IMR-90 (cell line): Measurements from ENCODE around the gene ADGRD1. TPM values are rescaled to one million over a fixed set of nuclear protein-coding genes. Genes with fewer than 3 reads are reported as not detected.

Experiments
- ATAC-seq: fragments of 200-7000 bp; cut with Tn5 transposase; 2 replicates; pipeline ENCODE4 v1.9.1; 2020; ENCODE audit warnings: low read depth, mild to moderate bottlenecking, moderate library complexity
- BruUV-seq: library from RNA; stranded (reverse); fragments of 400-500 nt; replicated peaks from 2 replicates; lab custom pipeline; 2021; lab: Mats Ljungman, UMichigan
- CTCF ChIA-PET: fragments of 300-600 bp; formaldehyde crosslinking; extraction: SDS; loops from one replicate; lab custom pipeline; 2021; ENCODE audit warnings: antibody characterized with exemption; lab: Yijun Ruan, JAX
- POLR2A ChIA-PET: fragments of 300-600 bp; sonication (Branson Sonifier 250); formaldehyde crosslinking; loops from one replicate; lab custom pipeline; 2022; ENCODE audit warnings: antibody characterized with exemption; ENCODE audit not compliant: unreplicated experiment; lab: Charles Lee
- DNase-seq: peaks from one replicate; pipeline ENCODE4 v3.0.0; 2013
- H2AFZ ChIP-seq: replicated peaks from 2 replicates; pipeline ENCODE3; 2013; ENCODE audit warnings: low read length, mild to moderate bottlenecking; ENCODE audit not compliant: poor library complexity
- H2AK5ac ChIP-seq: 2 replicates; pipeline ENCODE4 v1.6.1; 2013; ENCODE audit warnings: low read depth, low read length, inconsistent platforms
- H2AK9ac ChIP-seq: replicated peaks from 2 replicates; pipeline ENCODE3; 2013; ENCODE audit warnings: mild to moderate bottlenecking, low read depth, low read length, moderate library complexity; ENCODE audit not compliant: poor library complexity
- H2BK120ac ChIP-seq: 2 replicates; pipeline ENCODE4 v1.6.1; 2013; ENCODE audit warnings: low read depth, low read length, inconsistent platforms
- H2BK15ac ChIP-seq: 3 replicates; pipeline ENCODE4 v1.6.1; 2013; ENCODE audit warnings: low read depth, low read length, inconsistent platforms
- H2BK20ac ChIP-seq: 2 replicates; pipeline ENCODE4 v1.6.1; 2013; ENCODE audit warnings: low read depth, mild to moderate bottlenecking, inconsistent platforms, low read length, moderate library complexity
- H2BK5ac ChIP-seq: 2 replicates; pipeline ENCODE4 v1.6.1; 2013; ENCODE audit warnings: mild to moderate bottlenecking, low read depth, low read length, inconsistent platforms; ENCODE audit not compliant: poor library complexity, severe bottlenecking
- H3K14ac ChIP-seq: replicated peaks from 2 replicates; pipeline ENCODE4 v1.6.1; 2013; ENCODE audit warnings: low read depth, low read length, inconsistent platforms
- H3K18ac ChIP-seq: 2 replicates; pipeline ENCODE4 v1.6.1; 2013; ENCODE audit warnings: low read depth, low read length, control low read depth
- H3K23ac ChIP-seq: 2 replicates; pipeline ENCODE4 v1.6.1; 2013; ENCODE audit warnings: low read depth, low read length, inconsistent platforms
- H3K27ac ChIP-seq: 2 replicates; pipeline ENCODE4 v1.5.1; 2013; ENCODE audit warnings: mild to moderate bottlenecking, control low read depth, low read length; ENCODE audit not compliant: insufficient read depth
- H3K27me3 ChIP-seq: 2 replicates; pipeline ENCODE4 v1.6.1; 2013; ENCODE audit warnings: low read length; ENCODE audit not compliant: control insufficient read depth, insufficient read depth
- H3K36me3 ChIP-seq: 2 replicates; pipeline ENCODE4 v1.6.1; 2013; ENCODE audit warnings: low read length, mixed read lengths; ENCODE audit not compliant: control insufficient read depth, insufficient read depth
- H3K4ac ChIP-seq: 2 replicates; pipeline ENCODE4 v1.6.1; 2013; ENCODE audit warnings: low read depth, low read length, inconsistent platforms
- H3K4me1 ChIP-seq: 2 replicates; pipeline ENCODE4 v1.6.1; 2013; ENCODE audit warnings: low read length, mixed read lengths; ENCODE audit not compliant: control insufficient read depth, insufficient read depth
- H3K4me2 ChIP-seq: 2 replicates; pipeline ENCODE4 v1.6.1; 2013; ENCODE audit warnings: low read depth, mild to moderate bottlenecking, control low read depth, low read length, moderate library complexity
- H3K4me3 ChIP-seq: 2 replicates; pipeline ENCODE4 v1.5.1; 2013; ENCODE audit warnings: low read depth, mild to moderate bottlenecking, control low read depth, low read length, moderate library complexity; ENCODE audit not compliant: insufficient read depth
- H3K56ac ChIP-seq: 2 replicates; pipeline ENCODE4 v1.6.1; 2013; ENCODE audit warnings: low read length, inconsistent platforms; ENCODE audit not compliant: insufficient read depth; ENCODE audit errors: extremely low read depth
- H3K79me1 ChIP-seq, 2 experiments: 2 replicates each; pipeline ENCODE4 v1.6.1; 2013; ENCODE audit warnings: low read length in 2 of 2, inconsistent platforms in 1 of 2, low read depth in 1 of 2
- H3K9ac ChIP-seq: 2 replicates; pipeline ENCODE4 v1.6.1; 2013; ENCODE audit warnings: low read depth, low read length, control low read depth
- H3K9me1 ChIP-seq: 2 replicates; pipeline ENCODE4 v1.6.1; 2013; ENCODE audit warnings: low read length, inconsistent platforms; ENCODE audit not compliant: insufficient read depth
- H3K9me3 ChIP-seq: 2 replicates; pipeline ENCODE4 v1.6.1; 2013; ENCODE audit warnings: low read length; ENCODE audit not compliant: control insufficient read depth, insufficient read depth
- H4K20me1 ChIP-seq: 2 replicates; pipeline ENCODE4 v1.6.1; 2013; ENCODE audit warnings: low read length, inconsistent platforms; ENCODE audit not compliant: insufficient read depth
- H4K5ac ChIP-seq: 2 replicates; pipeline ENCODE4 v1.6.1; 2013; ENCODE audit warnings: mild to moderate bottlenecking, low read depth, low read length, control low read depth
- H4K8ac ChIP-seq, 2 experiments: 2 replicates each; pipeline ENCODE4 v1.6.1; 2013; ENCODE audit warnings: low read depth in 2 of 2, low read length in 2 of 2, control low read depth in 1 of 2, inconsistent platforms in 1 of 2
- H4K91ac ChIP-seq: 2 replicates; pipeline ENCODE4 v1.6.1; 2013; ENCODE audit warnings: low read depth, low read length, inconsistent platforms; ENCODE audit not compliant: insufficient read depth
- NFE2L2 ChIP-seq: fragments of 150-350 bp; IDR thresholded peaks from 2 replicates; pipeline ENCODE4 v1.6.1; 2016; ENCODE audit warnings: low read depth, mild to moderate bottlenecking, low read length
- SMC3 ChIP-seq: fragments of 150-350 bp; IDR thresholded peaks from 2 replicates; pipeline ENCODE4 v1.6.1; 2016; ENCODE audit warnings: low read depth, mild to moderate bottlenecking, antibody characterized with exemption, low read length, moderate library complexity
- WGBS, 2 experiments: methylation state at CpG; one replicate each; pipeline versions ENCODE4 v1.1.5 to v1.1.7; 2013; ENCODE audit warnings: missing lambda C conversion rate in 2 of 2; ENCODE audit not compliant: insufficient read length in 1 of 2; ENCODE audit errors: extremely low coverage in 2 of 2; 5-methylcytosine and 5-hydroxymethylcytosine counted together
- dilution Hi-C: fragments of 300-500 bp; cut with HindIII; formaldehyde crosslinking; loops from one replicate; pipeline ENCODE4 v1.14.3; 2018; ENCODE audit warnings: low sequenced_read_pairs; ENCODE audit not compliant: unreplicated experiment
- in situ Hi-C: fragments of 300-500 bp; cut with MboI; formaldehyde crosslinking; loops from 3 replicates; pipeline ENCODE4 v1.14.3; 2019; ENCODE audit warnings: low sequenced_read_pairs, inconsistent platforms, mixed read lengths
- intact Hi-C: fragments of 100-400 bp; cut with micrococcal nuclease; formaldehyde crosslinking; loops from 2 replicates; pipeline ENCODE4 v1.10.0; 2022
- polyA plus RNA-seq, 3 experiments: library from polyadenylated mRNA; depleted of rRNA; stranded (reverse); fragments of >200 nt; gene quantifications; 2 replicates each; pipeline ENCODE4 v1.2.3, GENCODE V29; 2012; ENCODE audit warnings: low replicate concordance in 1 of 3
- total RNA-seq: library from RNA; depleted of rRNA; stranded (reverse); fragments of >200 nt; gene quantifications from 2 replicates; pipeline ENCODE4 v1.2.3, GENCODE V29; 2012

Gene ADGRD1
- total and polyA plus RNA-seq, 2 of the 4 experiments (the other 2 are of a cell fraction) = not detected

- Histone ChIP-seq H3K4me1 (no peaks in the 10 kb centered on the region), H3K4ac (no peak overlapping the region), H2BK20ac (no peak overlapping the region), H3K9ac (no peak overlapping the region), H2BK5ac (no peak overlapping the region), H3K4me2 (no peak overlapping the region), H3K9me1 (no peaks in the 10 kb centered on the region), H2AK5ac (no peak overlapping the region), H2AK9ac (no peak overlapping the region), H3K27ac (no peak overlapping the region), H3K79me1 (no peaks in the 10 kb centered on the region), H2BK120ac (no peak overlapping the region), H3K4me3 (no peak overlapping the region), H3K23ac (no peak overlapping the region), H3K18ac (no peak overlapping the region), H2AFZ (no peak overlapping the region), H3K27me3 (no peaks in the 10 kb centered on the region), H4K20me1 (no peaks in the 10 kb centered on the region), H2BK15ac (no peak overlapping the region), H4K8ac (no peak overlapping the region), H4K5ac (no peak overlapping the region), H3K14ac (no peak overlapping the region), H3K36me3 (no peaks in the 10 kb centered on the region), H4K91ac (no peak overlapping the region), H3K9me3 (peaks cover 30% of the 10 kb centered on the region), H3K56ac (no peak overlapping the region)
- dilution Hi-C loops = no loop called here
- TF ChIP-seq NFE2L2 = no peak
- no peak for TF ChIP-seq SMC3
- intact Hi-C loops = no loop called here
- no TSS peak for BruUV-seq
- ATAC-seq = no peak
- 95% methylated on average over 4 of the region's 25 CpGs; no CpG with 5 or more reads in 1 of the 2 experiments for WGBS, 2 experiments
- no peak for DNase-seq
- ChIA-PET CTCF (no interaction called here), POLR2A (no interaction called here)
- in situ Hi-C loops = loop anchor here (25.0 kb wide), 1 partner anchor 716 kb away; the partner anchor contains the start of gene MMP17
These were observed 167.1 kb downstream of the ADGRD1 start for GRCh38 chr12:131120831-131121271.
